GM13977 (cell line): ENCODE measurements around the gene ZNF639.

ENCODE experiments used
- DNase-seq: peaks from one replicate; pipeline ENCODE4 v3.0.0; 2012; ENCODE audit warnings: low spot score
- CTCF ChIP-seq: IDR thresholded peaks from 2 replicates; pipeline ENCODE4 v1.5.1; 2012; ENCODE audit warnings: mild to moderate bottlenecking, control low read depth; ENCODE audit not compliant: insufficient read depth; ENCODE audit errors: extremely low read depth, missing control alignments
- in situ Hi-C: fragments of 300-500 bp; cut with MboI; formaldehyde crosslinking; loops from one replicate; pipeline ENCODE4 v1.12.0; 2022; ENCODE audit warnings: low sequenced_read_pairs, low pct_unique_long_range_greater_than_20kb, mixed read lengths, inconsistent platforms; ENCODE audit not compliant: unreplicated experiment

ZNF639 gene

GRCh38 chr3:179376474-179376873 lies 53.6 kb downstream of the ZNF639 start:
- DNase-seq: no peak
- in situ Hi-C loops: no loop called here
- TF ChIP-seq CTCF: no peak
